ENCODE measurements around the gene NRXN3.

DNA sequence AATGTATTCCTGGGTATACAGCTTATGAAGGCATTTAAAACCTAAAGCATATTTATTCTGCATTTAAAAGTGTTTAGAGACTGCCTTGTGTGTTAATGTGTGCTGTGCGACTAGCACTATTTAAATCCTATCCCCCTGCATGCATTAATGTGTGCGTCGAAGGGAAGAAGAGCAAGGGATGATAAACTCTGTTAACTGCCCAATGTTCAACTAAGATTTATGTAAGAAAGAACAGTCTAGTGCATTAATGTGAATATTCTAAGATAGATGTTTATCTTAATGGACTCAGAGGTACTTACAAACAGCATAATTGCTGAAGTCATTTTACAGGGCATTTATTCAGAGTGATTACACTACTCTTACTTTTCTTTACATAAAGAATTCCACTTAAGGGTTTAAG lies 1616.3 kb downstream of the NRXN3 start:
- TF ChIP-seq, protein P1, sequence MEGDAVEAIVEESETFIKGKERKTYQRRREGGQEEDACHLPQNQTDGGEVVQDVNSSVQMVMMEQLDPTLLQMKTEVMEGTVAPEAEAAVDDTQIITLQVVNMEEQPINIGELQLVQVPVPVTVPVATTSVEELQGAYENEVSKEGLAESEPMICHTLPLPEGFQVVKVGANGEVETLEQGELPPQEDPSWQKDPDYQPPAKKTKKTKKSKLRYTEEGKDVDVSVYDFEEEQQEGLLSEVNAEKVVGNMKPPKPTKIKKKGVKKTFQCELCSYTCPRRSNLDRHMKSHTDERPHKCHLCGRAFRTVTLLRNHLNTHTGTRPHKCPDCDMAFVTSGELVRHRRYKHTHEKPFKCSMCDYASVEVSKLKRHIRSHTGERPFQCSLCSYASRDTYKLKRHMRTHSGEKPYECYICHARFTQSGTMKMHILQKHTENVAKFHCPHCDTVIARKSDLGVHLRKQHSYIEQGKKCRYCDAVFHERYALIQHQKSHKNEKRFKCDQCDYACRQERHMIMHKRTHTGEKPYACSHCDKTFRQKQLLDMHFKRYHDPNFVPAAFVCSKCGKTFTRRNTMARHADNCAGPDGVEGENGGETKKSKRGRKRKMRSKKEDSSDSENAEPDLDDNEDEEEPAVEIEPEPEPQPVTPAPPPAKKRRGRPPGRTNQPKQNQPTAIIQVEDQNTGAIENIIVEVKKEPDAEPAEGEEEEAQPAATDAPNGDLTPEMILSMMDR (conservative IDR thresholded peaks at IDR 0.05; ENCODE audit: low read depth in 2 of 2) = no peak
- no peak for TF ChIP-seq POLR2AphosphoS5 (IDR thresholded peaks at IDR 0.05; ENCODE audit: low read depth)
- TF ChIP-seq EZH2phosphoT487 (IDR thresholded peaks at IDR 0.05; ENCODE audit: unreplicated experiment) = no peak
- TF ChIP-seq EZH2 (IDR thresholded peaks at IDR 0.05; ENCODE audit: low read depth, unreplicated experiment) = no peak
- TF ChIP-seq JUNB (IDR thresholded peaks at IDR 0.05; ENCODE audit: unreplicated experiment) = no peak
- no peak for TF ChIP-seq ZNF114 (CRISPR knock-in tag; IDR thresholded peaks at IDR 0.05)
- TF ChIP-seq, protein P2, sequence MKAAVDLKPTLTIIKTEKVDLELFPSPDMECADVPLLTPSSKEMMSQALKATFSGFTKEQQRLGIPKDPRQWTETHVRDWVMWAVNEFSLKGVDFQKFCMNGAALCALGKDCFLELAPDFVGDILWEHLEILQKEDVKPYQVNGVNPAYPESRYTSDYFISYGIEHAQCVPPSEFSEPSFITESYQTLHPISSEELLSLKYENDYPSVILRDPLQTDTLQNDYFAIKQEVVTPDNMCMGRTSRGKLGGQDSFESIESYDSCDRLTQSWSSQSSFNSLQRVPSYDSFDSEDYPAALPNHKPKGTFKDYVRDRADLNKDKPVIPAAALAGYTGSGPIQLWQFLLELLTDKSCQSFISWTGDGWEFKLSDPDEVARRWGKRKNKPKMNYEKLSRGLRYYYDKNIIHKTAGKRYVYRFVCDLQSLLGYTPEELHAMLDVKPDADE (IDR thresholded peaks at IDR 0.05) = no peak
- TF ChIP-seq ZNF331 (CRISPR knock-in tag; IDR thresholded peaks at IDR 0.05; ENCODE audit: low read depth) = no peak
- no peak for TF ChIP-seq CREB1 (CRISPR knock-in tag; IDR thresholded peaks at IDR 0.05; ENCODE audit: low read depth)
- TF ChIP-seq, protein P3, sequence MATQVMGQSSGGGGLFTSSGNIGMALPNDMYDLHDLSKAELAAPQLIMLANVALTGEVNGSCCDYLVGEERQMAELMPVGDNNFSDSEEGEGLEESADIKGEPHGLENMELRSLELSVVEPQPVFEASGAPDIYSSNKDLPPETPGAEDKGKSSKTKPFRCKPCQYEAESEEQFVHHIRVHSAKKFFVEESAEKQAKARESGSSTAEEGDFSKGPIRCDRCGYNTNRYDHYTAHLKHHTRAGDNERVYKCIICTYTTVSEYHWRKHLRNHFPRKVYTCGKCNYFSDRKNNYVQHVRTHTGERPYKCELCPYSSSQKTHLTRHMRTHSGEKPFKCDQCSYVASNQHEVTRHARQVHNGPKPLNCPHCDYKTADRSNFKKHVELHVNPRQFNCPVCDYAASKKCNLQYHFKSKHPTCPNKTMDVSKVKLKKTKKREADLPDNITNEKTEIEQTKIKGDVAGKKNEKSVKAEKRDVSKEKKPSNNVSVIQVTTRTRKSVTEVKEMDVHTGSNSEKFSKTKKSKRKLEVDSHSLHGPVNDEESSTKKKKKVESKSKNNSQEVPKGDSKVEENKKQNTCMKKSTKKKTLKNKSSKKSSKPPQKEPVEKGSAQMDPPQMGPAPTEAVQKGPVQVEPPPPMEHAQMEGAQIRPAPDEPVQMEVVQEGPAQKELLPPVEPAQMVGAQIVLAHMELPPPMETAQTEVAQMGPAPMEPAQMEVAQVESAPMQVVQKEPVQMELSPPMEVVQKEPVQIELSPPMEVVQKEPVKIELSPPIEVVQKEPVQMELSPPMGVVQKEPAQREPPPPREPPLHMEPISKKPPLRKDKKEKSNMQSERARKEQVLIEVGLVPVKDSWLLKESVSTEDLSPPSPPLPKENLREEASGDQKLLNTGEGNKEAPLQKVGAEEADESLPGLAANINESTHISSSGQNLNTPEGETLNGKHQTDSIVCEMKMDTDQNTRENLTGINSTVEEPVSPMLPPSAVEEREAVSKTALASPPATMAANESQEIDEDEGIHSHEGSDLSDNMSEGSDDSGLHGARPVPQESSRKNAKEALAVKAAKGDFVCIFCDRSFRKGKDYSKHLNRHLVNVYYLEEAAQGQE (IDR thresholded peaks at IDR 0.05; ENCODE audit: unreplicated experiment) = no peak

Data from GM23338 (cell line).